ENCODE data around the gene TBC1D1.

The TBC1D1 gene

GRCh38 chr4:37891260-37892159 is 626 bp downstream of the TBC1D1 start (continued):
- TF ChIP-seq ZBTB11 (tag by site-specific recombination; conservative IDR thresholded peaks at IDR 0.05; ENCODE audit: low read depth) (0 out of 2 replicates have a peak, but pooled peaks have one; percentile 9), ZNF621 (tag by site-specific recombination; IDR thresholded peaks at IDR 0.05) (no peak), ZBTB26 (tag by site-specific recombination; optimal IDR thresholded peaks at IDR 0.05) (peak; percentile 51), ZNF132 (tag by site-specific recombination; IDR thresholded peaks at IDR 0.05; ENCODE audit: borderline replicate concordance) (no peak), SP2 (tag by site-specific recombination; IDR thresholded peaks at IDR 0.05) (no peak), ZSCAN4 (tag by site-specific recombination; IDR thresholded peaks at IDR 0.05) (no peak), ZNF645 (tag by site-specific recombination; IDR thresholded peaks at IDR 0.05) (no peak), PRDM2 (tag by site-specific recombination; IDR thresholded peaks at IDR 0.05; ENCODE audit: borderline replicate concordance) (no peak), ZNF398 (tag by site-specific recombination; IDR thresholded peaks at IDR 0.05) (peak; percentile 62; the same call in 1 of the 2 replicates), ZNF433 (tag by site-specific recombination; IDR thresholded peaks at IDR 0.05; ENCODE audit: low read depth) (no peak)
